NCI-H2196 treated with DMSO at 0.1 percent for 48 hours (cell line): ENCODE measurements around the gene AGTPBP1.

ENCODE experiments used
- DNase-seq: peaks from one replicate; lab custom pipeline; 2025; ENCODE audit not compliant: unreplicated experiment; lab: John Stamatoyannopoulos, UW

Gene AGTPBP1

DNA sequence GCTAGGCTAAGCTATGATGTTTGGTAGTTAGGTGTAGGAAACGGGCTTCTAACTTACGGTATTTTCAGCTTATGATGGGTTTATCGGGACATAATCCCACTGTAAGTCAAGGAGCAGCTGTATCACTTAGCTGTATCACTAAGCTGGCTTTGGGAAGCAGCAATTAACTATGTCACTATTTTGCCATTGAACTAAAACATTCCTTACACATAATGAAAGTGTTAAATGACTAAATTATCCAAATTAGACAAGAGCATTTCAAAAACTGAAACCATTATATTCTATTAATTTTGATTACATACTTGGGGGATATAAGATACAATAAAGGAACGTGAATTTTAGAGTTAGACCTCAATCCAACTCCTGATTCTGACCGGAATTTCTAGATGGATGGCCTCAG lies 188.3 kb downstream of the AGTPBP1 start:
- no peak for DNase-seq

DNA sequence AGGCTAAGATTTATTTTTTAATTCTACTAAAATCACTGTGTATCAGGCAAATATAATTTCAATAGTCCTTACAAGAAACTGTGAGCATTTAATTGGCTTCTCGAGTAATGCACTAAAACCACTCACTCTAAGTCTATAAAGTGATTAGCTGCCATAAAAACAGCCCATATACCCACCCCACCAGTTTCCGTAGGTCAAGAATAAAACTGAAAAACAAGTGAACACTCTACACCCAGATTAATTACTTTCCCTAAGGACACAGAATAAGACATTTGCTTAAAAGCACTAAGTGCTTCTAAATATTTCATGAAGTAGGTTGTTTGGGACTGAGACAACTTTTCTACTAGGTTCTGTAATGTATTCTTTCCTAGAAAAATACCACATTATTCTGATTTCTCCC lies 194.2 kb downstream of the AGTPBP1 start:
- no peak for DNase-seq

DNA sequence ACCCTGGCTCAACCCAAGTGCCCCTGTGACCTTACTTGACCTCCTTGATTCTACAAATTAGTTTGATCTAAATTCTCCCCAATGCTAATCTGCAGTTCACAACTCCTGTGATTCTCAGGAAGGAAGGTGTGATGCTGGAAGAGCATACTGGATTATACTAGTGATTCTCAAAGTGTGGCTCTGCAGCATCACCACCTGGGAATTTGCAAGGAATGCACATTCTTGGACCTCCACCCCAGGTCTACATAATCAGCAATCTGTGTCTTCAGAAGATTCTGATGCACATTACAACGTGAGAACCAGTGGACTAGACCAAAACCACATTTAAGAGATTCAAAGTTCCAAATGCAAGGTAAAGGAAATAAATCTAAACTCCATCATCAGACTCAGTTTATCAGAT lies 198.6 kb downstream of the AGTPBP1 start:
- DNase-seq: no peak

DNA sequence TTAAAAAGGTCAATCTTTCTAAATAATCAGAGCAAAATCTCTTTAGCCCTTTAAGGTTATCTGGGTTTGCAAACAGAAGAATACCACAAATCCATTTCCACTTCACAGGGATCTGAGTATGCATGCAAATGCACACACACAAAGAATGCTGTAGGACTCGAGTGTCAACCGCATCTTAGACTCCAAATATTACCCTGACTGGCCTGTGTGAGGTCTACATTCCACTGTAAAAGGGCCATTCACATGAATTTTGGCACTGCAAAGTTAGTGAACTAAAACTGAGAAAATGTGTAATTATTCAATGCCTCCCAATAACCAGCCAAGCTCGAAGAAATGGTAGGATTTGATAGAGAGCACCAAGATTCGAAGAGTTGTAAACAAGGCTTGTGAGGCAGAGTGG lies 199.9 kb downstream of the AGTPBP1 start:
- DNase-seq: no peak

DNA sequence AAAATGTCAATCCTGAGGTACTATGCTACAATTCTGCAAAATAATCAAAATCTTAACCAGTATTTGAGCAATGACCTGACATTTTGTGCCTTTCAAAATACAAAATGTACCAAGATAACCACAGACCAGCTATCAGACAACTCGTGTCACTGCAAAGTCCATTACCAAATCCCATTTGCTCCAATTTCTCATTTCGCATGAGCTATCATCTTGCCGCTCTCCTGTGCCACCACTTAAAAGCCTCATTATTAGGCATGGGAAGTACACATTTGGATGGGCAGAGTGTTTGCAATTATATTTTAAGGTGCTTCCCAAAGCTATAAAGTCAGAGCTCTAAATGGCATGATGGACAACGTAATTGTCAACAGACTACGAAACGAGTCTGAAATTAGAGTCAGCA lies 205.2 kb downstream of the AGTPBP1 start:
- DNase-seq: no peak

DNA sequence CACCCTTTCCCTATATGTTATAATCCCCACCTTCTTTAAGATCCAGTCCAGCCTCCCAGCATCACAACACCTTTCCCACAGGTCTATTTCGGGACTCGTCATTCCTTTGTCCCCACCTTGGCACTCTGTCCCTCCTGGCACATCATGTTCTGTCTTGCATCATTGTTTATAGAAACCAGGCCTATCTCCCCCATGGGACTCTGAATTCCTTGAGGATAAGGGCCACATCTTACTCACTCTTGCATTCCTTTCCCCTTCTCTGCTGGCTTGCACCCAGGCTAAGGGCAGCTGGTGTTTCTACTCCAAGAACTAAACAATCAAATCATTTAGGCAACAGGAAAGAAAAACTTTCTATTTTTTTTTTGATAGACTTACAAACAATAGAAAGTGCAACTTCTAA lies 205.7 kb downstream of the AGTPBP1 start:
- DNase-seq: no peak

DNA sequence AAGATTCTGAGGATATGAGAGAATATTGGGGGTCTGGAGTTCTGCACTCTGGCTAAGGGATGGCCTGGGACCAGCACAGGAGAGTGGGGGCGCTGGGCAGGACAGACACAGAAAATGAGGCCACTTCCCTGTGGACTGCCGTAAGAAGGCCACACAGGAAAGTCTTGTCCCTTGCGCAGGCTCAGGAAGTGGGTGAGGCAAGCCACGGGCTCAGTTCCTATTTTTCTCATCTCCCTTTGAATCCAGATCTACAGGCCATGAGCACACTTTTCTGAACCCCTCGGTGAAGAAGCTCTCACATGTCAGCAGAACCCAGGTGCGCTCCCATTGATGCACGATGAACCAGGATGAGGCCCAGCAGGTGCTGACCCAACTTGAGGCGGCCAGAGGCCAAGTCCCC lies 207.4 kb downstream of the AGTPBP1 start:
- DNase-seq: no peak

DNA sequence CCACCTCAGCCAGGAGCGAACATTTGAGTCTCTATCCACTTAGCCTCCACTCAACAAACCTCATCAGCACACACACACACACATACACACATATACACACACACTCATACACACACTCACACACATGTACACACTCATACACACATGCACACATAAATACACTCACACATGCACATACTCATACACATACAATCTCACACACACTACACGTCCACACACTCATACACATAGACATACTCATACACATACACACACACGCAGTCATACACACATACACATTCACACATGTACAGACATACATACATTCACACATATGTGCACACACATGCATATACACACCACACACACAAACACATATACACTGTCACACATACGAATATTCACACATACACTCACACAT lies 208.2 kb downstream of the AGTPBP1 start:
- no peak for DNase-seq

DNA sequence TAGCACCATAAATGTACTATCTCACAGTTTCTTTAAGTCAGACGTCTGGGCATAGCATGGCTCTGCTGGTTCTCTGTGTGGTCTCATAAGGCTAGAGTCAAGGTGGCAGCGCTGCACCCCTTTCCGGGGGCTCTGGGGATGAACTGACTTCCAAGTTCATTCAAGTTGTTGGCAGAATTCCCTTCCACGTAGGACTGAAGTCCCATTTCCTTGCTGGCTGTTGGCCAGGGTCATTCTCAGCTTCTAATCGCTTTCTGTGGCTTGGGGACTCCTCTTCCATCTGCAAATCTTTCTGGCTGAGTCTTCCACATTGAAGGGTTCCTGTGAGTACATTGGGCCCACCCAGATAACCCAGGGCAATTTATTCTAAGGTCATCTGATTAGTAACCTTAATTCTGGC lies 211.0 kb downstream of the AGTPBP1 start:
- DNase-seq: no peak

DNA sequence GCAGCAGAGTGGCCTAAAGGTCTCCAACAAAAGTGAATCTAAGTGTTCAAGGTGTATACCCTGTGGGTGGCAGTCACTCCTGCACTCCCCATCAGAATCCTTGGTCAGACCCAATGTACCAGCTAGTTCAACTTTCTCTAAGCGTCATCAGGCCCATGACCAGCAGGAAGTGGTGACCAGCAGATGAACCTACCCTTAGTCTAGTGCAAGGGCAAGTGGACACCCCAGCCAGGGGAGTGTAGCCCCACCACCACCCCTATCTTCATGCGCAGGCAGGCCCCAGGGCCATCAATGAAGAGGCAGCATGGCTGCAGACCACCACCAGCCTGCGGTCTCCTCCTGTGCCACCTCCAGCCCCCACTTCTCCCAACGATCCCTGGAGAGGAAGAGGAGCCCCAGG lies 213.1 kb downstream of the AGTPBP1 start:
- DNase-seq: no peak

DNA sequence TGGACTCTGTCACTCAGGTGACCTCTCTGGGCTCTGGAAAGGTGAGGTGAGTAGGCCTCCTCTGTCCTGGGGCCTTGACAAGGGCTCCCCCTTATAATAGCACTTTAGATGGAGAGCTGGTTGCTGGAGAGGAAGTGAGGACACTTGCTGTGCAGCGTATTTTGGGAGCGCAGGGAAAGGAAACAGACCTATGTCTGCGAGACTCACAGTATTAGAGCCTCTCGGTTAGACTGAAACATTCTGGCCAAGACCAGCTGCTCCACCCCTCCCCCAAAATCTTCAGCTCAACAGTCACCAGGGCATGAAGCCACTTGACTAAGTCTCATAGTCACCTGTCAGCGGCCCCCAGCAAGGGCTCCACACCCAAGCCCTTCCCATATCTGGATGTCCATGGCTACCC lies 213.6 kb downstream of the AGTPBP1 start:
- no peak for DNase-seq

DNA sequence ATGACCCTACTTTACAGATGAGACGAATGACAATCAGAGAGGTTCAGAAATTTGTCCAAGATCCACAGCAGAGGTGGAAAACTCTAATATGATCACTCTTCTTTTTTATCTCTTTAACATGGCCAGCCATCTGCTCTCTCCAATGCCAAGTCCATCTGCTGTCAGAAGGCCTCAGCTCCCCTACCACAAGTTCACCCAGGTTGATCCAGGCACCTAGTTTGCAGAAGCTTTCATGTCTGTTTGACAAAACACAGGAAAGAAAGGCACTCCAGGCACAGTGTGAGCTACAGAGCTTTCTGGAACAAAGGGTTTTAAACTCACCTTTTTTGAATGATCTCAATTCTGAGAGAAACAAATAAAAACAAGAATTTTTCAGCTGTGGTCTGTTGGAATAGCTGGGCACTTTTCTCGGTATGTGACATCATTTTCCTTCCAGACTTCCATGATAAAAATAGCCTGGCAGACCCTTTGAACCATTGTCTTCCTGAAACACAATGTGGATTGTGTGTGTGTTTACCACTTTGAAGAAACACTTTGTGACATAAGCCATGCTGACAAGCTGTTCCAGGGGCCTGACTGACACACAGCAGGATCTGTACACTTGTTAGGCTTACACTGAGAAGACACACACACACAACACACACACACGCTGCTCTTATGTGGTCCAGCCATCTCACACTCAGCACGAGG lies 214.3 kb downstream of the AGTPBP1 start:
- no peak for DNase-seq

DNA sequence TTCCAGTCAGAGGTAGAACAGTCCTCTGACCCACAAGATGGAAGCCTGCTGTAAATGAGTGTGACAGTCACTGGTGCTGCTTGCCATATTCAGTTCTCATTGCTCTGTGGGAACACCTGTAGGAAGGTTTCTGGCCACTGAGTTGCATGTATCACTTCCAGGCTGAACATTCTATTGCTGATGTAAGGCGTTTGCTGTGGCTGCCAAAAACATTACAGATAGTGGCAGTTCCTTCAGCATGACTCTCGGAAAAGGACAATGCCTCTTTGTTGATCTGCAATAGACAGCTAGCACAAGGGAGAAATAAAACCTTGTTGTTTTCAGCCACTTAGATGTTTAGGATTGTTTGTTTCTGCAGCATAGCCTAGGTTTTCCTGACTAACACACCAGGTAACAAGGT lies 217.2 kb downstream of the AGTPBP1 start:
- no peak for DNase-seq

DNA sequence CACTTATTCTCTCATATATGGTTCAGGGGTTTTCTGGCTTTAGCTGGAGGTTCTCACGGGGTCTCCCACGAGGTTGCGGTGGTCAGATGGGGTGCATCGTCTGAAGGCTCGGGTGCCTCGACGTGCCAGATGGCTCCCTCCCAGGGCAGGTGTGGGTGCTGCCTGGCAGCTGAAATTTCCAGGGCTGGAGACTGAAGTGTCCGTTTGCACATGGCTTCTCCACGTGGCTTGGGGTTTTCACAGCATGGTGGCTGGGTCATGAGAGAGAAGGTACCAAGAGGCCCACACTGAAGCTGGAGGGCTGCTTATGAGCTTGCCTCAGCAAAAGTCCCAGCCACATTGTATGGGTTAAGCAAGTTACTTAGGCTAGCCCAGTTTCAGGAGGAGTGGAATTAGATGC lies 218.6 kb downstream of the AGTPBP1 start:
- no peak for DNase-seq

DNA sequence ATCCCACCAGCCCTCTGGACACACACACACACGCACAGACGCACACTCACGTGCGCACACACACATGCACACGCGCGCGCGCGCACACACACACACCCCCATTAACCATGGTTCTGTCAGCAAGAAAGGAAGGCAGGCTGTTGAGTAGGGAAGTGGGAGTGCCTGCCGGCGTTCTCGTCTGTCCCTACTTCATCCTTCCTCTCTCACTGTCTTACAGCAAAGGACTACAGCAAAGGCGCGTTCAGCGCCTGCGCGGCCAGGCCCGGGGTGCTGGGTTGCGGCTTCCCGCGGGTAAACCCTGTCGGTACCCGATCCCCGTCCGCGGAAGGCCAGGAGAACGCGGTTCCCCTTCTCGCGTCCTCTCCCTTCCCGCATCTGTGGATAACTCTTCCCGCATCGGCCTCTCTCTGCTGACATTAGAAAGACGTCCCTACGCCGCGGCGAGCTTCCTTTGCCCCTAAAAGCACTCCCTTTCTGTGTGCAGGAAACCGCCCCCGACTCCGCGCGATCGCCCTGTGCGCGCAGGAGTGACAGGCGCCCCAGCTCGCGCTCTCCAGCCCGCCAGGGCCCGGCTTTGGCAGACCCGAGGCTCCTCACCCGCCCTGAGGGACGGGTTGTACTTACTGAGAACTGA lies 219.2 kb downstream of the AGTPBP1 start:
- DNase-seq: no peak

DNA sequence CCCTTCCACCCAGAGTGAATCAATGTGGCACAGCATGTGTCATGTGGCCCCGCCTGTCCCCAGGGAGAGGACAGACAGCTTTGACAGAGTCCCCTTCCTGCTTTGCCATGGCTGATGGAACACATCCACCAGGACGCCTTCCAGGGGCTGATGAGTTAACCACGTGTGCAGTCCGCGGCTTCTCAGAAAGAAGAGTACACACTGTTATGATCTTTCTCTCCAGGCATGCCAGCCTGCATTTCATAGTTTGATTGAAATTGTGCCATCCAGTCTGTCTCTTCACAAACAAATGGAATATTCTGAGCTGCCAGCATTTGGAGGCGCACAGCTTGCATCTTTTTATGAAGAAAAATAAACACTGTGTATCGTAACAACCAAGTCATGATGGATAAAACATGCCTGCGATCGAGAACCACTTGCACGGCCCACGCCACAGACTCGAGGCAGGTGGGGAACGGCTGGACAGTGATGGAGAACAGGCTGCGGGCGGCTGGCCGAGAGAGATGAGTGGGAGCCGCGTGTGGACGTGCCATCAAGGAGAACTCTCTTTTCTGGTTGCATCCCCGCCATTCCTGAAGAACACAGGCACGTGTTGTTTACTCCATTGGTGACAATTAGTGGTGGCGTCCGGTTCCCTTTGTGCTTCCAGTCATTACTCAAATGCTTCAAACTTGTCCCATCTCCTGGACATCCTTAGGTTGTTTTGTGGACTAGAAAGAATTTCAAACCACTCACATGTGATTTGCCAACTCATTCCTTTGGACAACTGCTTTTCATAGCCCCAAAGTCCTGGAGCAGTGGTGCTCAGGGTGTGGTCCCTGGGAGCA lies 220.2 kb downstream of the AGTPBP1 start:
- DNase-seq: no peak

DNA sequence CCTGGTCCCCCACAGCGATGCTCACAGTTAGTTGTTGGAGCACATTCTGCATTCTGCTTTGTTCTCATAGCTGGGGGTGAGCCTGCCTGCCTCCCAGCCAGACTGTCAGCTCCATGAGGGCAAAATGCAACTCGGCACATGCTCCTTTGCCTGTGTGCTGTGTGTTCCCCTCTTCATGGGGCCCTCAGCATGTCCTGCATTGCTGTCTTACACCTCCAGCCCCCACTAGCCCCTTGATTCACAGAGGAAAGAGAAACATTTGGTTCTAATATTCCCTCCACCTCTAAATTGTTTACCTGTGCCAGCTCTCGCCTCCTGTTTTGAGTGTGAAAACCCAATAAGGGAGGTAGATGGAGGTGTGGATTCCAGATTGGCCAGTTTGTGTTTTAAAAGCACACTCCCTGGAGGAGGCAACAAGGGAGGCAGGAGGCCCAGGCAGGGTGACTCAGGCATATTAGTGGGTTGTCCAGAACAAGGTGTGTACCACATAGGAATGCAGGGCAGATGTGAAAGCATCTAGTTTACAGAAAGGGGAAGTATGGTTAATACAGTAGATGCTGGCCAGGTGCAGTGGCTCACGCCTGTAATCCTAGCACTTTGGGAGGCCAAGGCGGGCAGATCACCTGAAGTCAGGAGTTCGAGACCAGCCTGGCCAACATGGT lies 224.6 kb downstream of the AGTPBP1 start:
- DNase-seq: no peak

DNA sequence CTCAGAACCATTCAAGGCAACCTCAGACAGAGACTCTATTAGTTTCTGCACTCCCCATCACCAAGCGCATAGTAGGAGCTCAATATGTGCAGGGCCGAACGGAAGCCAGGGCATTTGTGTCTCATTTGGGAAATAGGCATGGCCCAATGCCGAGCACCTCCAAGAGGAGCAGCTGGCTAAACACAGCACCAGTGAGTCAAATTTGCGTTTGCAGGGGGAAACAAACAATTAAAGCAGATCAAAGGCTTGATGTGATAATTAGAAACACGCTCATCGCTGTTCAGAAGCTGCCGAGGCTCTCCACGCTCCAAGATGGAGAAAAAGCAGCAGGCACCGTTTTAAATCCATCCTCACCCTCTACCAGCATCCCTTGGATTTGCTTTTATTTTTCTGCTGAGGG lies 225.3 kb downstream of the AGTPBP1 start:
- DNase-seq: no peak

DNA sequence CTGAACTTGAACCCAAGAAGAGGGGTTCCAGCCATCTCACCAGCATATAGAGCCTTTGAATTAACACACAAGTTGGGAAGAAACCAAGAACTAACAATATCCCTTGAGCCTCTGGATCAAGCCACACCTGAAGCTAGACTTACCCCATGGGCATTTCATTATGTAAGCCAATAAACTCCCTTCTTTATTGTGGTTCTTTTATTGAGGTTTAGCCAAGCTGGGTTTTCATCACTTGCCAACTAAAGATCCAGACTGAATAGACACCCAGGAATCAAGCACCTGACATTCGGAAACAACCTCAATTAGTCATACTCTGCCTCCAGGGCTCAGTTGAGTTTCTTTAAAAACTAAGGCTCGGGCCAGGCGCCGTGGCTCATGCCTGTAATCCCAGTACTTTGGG lies 226.7 kb downstream of the AGTPBP1 start:
- DNase-seq: no peak

DNA sequence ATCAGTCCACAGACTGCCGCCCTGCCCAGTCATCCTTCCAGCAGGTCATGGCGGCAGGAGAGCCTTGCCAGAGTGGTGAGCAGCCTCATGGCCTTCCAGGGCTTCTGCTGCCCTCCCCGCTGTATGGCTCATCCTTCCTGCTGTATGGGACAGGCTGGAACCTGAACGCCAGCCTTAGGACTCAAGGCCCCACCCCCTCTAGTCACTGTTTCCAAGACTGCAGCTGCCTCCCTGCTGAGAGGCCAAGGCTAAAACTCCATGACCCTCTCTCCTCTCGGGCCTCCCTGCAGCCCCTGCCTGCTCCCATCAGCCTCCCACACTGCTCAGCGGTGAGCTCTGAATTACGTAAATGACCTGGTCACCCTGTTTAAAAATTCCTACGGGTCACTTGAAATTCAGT lies 227.5 kb downstream of the AGTPBP1 start:
- no peak for DNase-seq

DNA sequence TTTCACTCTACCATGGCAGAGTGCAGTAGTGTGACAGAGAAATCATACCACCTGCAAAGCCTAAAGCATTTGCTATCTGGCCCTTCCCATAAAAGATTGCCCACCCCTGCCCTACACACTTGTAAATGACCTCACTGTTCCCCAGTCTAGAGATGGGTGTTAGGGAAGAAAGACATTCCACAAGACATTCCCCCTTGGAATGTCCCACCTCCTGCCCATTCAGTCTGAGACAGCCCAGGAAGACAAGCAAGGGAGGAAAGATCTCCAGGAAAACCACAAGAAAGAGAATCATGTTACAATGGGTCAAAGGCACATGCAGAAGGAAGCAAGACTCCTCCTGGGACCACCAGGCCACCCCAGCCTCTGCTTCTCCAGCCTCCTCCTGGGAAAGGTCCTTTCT lies 230.0 kb downstream of the AGTPBP1 start:
- no peak for DNase-seq
